Measurements from ENCODE around the gene SP3. TPM values are rescaled to one million over a fixed set of nuclear protein-coding genes. Genes with fewer than 3 reads are reported as not detected.

Gene SP3
- total and polyA plus RNA-seq, 9 of the 15 experiments (the other 6 are each of a cell fraction or from before 2014, with no cell fraction given): 12.0 to 106 (median 74.9) TPM

DNA sequence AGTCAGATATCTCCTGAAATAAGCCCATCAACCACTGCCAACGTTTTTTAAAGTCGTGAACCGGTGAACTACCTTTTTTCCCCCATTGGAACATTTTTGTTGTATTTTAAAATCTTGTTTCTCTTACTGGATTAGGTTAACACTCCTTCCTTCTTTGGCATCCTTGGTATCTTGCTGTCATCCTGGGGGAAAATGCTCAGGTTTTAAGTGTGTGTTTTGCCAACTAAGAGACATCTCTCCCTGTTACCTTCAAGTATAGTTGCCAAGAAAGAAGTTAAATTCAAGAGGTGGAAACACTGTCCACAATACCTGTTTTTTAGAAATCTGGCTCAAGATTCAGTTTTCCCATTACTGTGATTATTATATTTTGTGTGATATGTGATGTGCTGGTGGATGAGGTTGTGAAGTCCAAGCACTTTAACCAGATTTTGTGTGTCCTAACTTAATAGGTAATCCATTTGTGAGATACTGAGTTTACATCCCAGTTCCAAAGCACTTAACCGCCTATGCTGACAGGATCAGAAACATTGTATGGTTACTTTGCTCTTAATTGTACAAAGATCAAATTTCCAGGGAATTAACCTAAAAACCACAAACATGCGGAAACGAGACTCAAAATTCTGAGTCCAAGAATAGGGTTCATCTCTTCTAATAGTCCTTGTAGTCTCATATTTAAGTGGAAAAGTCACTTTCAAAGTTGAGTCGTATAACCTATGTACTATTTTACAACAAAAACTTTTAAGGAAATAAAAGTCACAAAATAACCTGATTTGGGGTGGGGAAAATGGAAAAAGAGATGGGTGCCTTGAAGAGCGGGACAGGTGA lies 1.3 kb upstream of the SP3 start:
- no peaks in the 10 kb centered on the region for H3K27me3 ChIP-seq (ENCODE audit: control insufficient read depth in 2 of 2, insufficient read depth in 2 of 2, low read length in 2 of 2)
- peaks cover 10 to 24% of the 10 kb centered on the region in 2 experiments; a peak in 4 of 5 replicates for H3K4me1 ChIP-seq (replicated peaks in 1 of 2; ENCODE audit: control insufficient read depth in 2 of 2, insufficient read depth in 2 of 2, low read length in 2 of 2)
- peak overlapping the region; percentile 97 for H3K4me3 ChIP-seq
- ChIA-PET CTCF (ENCODE audit: low intra/inter-chr PET ratio) (no interaction called here), POLR2A (interaction anchor here (0.6 to 1.8 kb wide), 6 partner anchors 13 to 61 kb away, joined by 3 to 7 read pairs (median 3); no protein-coding TSS in a partner anchor)
- H3K4me2 ChIP-seq (ENCODE audit: insufficient read depth, low read length): peak overlapping the region; percentile 91
- H2AFZ ChIP-seq (ENCODE audit: low read depth, low read length): peak overlapping the region; percentile 91
- in situ Hi-C loops (cut with MboI) (no loop called here), intact Hi-C loops (cut with micrococcal nuclease) (loop anchor here (10.0 kb wide), 2 partner anchors 278 to 368 kb away; partner anchors contain the start of genes OLA1 and SP9)
- H4K20me1 ChIP-seq (replicated peaks; ENCODE audit: control insufficient read depth, insufficient read depth, low read length): no peaks in the 10 kb centered on the region
- peaks cover 39% of the 10 kb centered on the region for H3K79me2 ChIP-seq (ENCODE audit: control insufficient read depth, insufficient read depth, low read length)
- peaks cover 6% of the 10 kb centered on the region; the same call in 2 of the 3 replicates for H3K36me3 ChIP-seq (ENCODE audit: control insufficient read depth, insufficient read depth, low read length)
- TSS peak; percentile 63 for BruUV-seq (replicated peaks)
- WGBS (ENCODE audit: insufficient coverage, low coverage, missing lambda C conversion rate): 59% methylated on average over 8 of the region's 8 CpGs
- no peaks in the 10 kb centered on the region for H3K9me3 ChIP-seq (replicated peaks; ENCODE audit: control insufficient read depth, insufficient read depth, low read depth, low read length)
- H3K9me1 ChIP-seq (ENCODE audit: control insufficient read depth, insufficient read depth, low read length): no peaks in the 10 kb centered on the region
- peak overlapping the region; percentile 96 for H3K27ac ChIP-seq (ENCODE audit: extremely low read depth, low read depth, low read length)
- DNase-seq (ENCODE audit: extremely low read depth in 1 of 4, low spot score in 3 of 4) (no peak), FAIRE-seq (peak; percentile 15), ATAC-seq (no peak)
- peak overlapping the region in 1 of 2 experiments; percentile 94; a peak in 2 of 4 replicates for H3K9ac ChIP-seq (ENCODE audit: insufficient read depth in 1 of 2, low read depth in 2 of 2, low read length in 2 of 2)
- peak; percentile 60; the same call in 1 of the 2 replicates for TF ChIP-seq ZNF584 (CRISPR knock-in tag; IDR thresholded peaks at IDR 0.05; ENCODE audit: low read depth)
- no peak for TF ChIP-seq ZKSCAN3 (CRISPR knock-in tag; IDR thresholded peaks at IDR 0.05)
- 0 out of 2 replicates have a peak, but pooled peaks have one; percentile 26 for TF ChIP-seq ZNF696 (CRISPR knock-in tag; conservative IDR thresholded peaks at IDR 0.05)
- TF ChIP-seq, protein P1, sequence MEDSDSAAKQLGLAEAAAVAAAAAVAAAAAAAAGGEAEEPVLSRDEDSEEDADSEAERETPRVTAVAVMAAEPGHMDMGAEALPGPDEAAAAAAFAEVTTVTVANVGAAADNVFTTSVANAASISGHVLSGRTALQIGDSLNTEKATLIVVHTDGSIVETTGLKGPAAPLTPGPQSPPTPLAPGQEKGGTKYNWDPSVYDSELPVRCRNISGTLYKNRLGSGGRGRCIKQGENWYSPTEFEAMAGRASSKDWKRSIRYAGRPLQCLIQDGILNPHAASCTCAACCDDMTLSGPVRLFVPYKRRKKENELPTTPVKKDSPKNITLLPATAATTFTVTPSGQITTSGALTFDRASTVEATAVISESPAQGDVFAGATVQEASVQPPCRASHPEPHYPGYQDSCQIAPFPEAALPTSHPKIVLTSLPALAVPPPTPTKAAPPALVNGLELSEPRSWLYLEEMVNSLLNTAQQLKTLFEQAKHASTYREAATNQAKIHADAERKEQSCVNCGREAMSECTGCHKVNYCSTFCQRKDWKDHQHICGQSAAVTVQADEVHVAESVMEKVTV (CRISPR knock-in tag; IDR thresholded peaks at IDR 0.05): 0 out of 2 replicates have a peak, but pooled peaks have one; percentile 8

Measured in K562 (cell line).